HUES48 (cell line): Measurements from ENCODE around the gene MTCH2.
"Not testable (repeated sequence)": the region's sequence is repeated elsewhere in the genome, so short reads cannot be mapped to it uniquely, and the experiment has no call there.

Experiments used
- H3K27ac ChIP-seq: one replicate; pipeline ENCODE4 v1.7.0; 2013; ENCODE audit warnings: low read depth, low read length, inconsistent platforms
- H3K27me3 ChIP-seq: 2 replicates; pipeline ENCODE4 v1.6.1; 2013; ENCODE audit warnings: mild to moderate bottlenecking, low read length; ENCODE audit not compliant: control insufficient read depth, insufficient read depth
- H3K36me3 ChIP-seq: 2 replicates; pipeline ENCODE4 v1.6.1; 2013; ENCODE audit warnings: low read length; ENCODE audit not compliant: control insufficient read depth, insufficient read depth
- H3K4me1 ChIP-seq: 2 replicates; pipeline ENCODE4 v1.6.1; 2013; ENCODE audit warnings: mild to moderate bottlenecking, low read length; ENCODE audit not compliant: control insufficient read depth, insufficient read depth
- H3K4me3 ChIP-seq: 2 replicates; pipeline ENCODE4 v1.5.1; 2013; ENCODE audit warnings: mild to moderate bottlenecking, low read depth, low read length
- H3K9ac ChIP-seq: 2 replicates; pipeline ENCODE4 v1.6.1; 2013; ENCODE audit warnings: mild to moderate bottlenecking, low read depth, low read length, moderate library complexity
- H3K9me3 ChIP-seq: 2 replicates; pipeline ENCODE4 v1.6.1; 2013; ENCODE audit warnings: low read length; ENCODE audit not compliant: control insufficient read depth, insufficient read depth

The MTCH2 gene

DNA sequence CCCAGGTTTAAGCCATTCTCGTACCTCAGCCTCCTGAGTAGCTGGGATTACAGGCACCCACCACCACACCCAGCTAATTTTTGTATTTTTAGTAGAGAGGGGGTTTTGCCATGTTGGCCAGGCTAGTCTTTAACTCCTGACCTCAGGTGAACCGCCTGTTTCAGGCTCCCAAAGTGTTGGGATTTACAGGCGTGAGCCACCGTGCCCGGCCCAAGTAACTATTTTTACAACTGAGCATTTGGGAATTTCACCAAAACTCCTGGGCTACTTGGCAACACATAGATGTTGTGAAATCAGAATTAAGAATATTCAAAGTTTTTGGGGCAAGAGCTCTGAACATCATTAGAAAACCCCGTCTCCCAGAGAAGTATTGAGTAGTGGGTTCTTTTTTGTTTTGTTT lies 1.9 kb downstream of the MTCH2 start:
- peaks cover 39% of the 10 kb centered on the region for H3K36me3 ChIP-seq
- not testable (repeated sequence) for H3K9ac ChIP-seq, H3K4me1 ChIP-seq, H3K27ac ChIP-seq, H3K27me3 ChIP-seq, H3K9me3 ChIP-seq, H3K4me3 ChIP-seq

DNA sequence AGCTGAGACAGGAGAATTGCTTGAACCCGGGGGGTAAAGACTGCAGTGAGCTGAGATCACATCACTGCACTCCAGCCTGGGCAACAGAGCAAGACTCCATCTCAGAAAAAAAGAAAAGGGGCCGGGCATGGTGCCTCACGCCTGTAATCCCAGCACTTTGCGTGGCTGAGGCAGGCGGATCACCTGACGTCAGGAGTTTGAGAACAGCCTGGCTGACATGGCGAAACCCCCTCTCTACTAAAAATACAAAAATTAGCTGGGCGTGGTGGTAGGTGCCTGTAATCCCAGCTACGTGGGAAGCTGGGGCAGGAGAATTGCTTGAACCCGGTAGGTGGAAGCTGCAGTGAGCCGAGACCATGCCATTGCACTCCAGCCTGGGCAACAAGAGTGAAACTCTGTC lies 6.0 kb downstream of the MTCH2 start:
- not testable (repeated sequence) for H3K4me1 ChIP-seq, H3K27ac ChIP-seq, H3K9me3 ChIP-seq, H3K9ac ChIP-seq, H3K4me3 ChIP-seq, H3K27me3 ChIP-seq
- H3K36me3 ChIP-seq = peaks cover 66% of the 10 kb centered on the region

DNA sequence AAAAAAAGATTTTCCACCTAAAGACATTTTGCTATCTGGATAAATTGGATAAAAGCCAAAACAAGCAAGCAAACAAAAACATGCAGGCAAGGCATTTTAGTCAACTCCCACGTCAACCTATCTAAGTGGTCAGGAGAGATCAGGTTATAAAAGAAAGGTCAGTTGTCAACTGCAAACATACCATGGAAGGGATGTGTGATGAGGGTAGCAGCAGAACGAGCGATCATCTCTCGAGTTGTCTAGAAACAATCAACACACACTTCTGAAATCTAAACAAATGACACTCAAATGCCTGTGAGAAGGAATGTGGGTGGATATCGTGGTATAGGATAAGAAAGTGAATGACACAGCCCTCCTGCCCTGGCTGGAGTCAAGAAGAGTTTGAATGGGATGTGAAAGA lies 10.9 kb downstream of the MTCH2 start:
- H3K27ac ChIP-seq = no peak overlapping the region
- H3K9ac ChIP-seq = no peak overlapping the region
- H3K4me3 ChIP-seq = no peak overlapping the region
- no peaks in the 10 kb centered on the region for H3K9me3 ChIP-seq
- H3K27me3 ChIP-seq = no peaks in the 10 kb centered on the region
- peaks cover 81% of the 10 kb centered on the region for H3K36me3 ChIP-seq
- no peaks in the 10 kb centered on the region for H3K4me1 ChIP-seq

DNA sequence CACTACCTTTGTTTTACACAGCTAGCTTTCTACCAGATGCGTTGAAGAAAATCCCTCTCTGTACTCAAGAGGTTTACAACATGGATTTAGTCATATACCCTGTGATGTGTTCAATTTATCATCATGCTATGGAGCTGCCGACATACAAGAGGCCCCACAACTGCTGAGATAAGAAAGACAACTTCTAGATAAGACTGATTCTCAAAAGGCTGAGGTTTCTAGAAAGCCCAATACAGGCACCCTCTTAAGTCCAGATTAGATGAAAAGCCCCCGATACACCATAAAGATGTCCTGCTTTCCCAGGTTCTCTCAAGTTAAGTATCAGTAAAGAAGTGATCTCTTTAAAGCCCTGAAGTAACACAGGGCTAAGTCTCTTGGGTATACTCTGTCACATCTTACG lies 14.3 kb downstream of the MTCH2 start:
- Histone ChIP-seq H3K36me3 (peaks cover 88% of the 10 kb centered on the region), H3K4me3 (no peak overlapping the region), H3K9ac (no peak overlapping the region), H3K4me1 (no peaks in the 10 kb centered on the region), H3K27me3 (no peaks in the 10 kb centered on the region), H3K9me3 (no peaks in the 10 kb centered on the region), H3K27ac (no peak overlapping the region)

DNA sequence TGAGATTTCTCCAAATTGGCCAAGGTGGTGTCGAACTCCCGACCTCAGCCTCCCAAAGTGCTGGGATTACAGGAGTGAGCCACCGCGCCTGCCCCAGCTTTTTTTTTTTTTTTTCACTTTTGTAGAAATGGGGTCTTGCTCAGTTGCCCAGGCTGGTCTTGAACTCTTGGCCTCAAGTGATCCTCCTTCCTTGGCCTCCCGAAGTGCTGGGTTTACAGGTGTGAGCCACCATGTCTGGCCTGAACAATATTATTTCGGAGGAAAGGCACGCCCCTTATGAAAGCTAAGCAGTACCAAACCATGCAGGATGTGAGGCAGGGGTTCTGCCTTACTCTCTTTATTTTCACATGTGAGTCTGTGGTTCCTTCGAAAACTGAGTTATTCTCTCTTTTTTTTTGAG lies 16.1 kb downstream of the MTCH2 start:
- no peak overlapping the region for H3K9ac ChIP-seq
- H3K36me3 ChIP-seq = peaks cover 95% of the 10 kb centered on the region
- H3K27ac ChIP-seq = no peak overlapping the region
- no peaks in the 10 kb centered on the region for H3K27me3 ChIP-seq
- no peak overlapping the region for H3K4me3 ChIP-seq
- no peaks in the 10 kb centered on the region for H3K9me3 ChIP-seq
- no peaks in the 10 kb centered on the region for H3K4me1 ChIP-seq

DNA sequence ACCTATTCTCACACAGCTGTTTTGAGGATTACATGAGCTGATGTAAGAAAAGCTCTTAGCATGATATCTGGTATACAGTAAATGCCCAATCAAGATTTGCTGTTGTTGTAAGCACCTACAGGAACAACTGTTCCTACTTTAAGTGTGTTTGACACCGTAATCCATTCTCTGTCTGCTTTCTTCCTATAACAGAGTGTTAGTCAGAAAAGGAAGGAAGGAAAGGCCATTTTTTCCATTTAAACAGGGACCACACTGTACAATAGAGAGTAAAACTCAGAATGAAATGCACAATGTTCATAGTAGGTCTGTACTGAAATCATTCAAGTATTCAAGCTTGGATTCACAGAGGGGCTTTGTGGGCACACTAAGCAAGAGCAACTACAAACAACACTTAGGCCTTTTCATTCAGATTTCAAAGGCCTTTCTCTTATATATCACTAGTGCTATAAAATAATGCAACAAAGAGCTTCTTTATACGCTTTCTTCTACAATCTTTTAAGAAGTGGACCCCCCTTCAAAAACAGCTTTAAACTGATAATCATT lies 21.5 kb downstream of the MTCH2 start:
- Histone ChIP-seq H3K36me3 (peaks cover 79% of the 10 kb centered on the region), H3K9ac (no peak overlapping the region), H3K4me1 (no peaks in the 10 kb centered on the region), H3K27ac (no peak overlapping the region), H3K27me3 (no peaks in the 10 kb centered on the region), H3K4me3 (no peak overlapping the region), H3K9me3 (no peaks in the 10 kb centered on the region)

DNA sequence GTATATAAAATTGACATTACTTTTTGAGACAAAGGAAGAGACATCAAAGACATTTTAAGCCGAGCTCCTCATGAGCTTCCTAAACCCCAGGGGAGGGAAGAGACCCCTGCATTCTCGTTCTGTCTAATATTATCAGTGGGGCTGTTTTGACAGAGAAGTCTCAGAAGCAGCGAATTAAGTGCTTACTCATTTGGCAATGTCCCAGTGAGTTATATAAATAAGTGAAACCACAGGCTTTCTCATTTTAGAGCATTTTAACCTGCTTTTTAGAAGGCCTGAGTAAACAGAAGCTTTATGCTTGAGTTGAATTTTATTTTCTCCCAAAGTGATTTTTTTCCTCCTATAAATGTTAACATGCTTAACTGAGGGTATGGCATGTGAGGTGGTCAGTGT lies 24.9 kb downstream of the MTCH2 start:
- Histone ChIP-seq H3K27me3 (no peaks in the 10 kb centered on the region), H3K27ac (no peak overlapping the region), H3K9me3 (no peaks in the 10 kb centered on the region), H3K4me3 (no peak overlapping the region), H3K36me3 (peaks cover 45% of the 10 kb centered on the region), H3K9ac (no peak overlapping the region), H3K4me1 (no peaks in the 10 kb centered on the region)

DNA sequence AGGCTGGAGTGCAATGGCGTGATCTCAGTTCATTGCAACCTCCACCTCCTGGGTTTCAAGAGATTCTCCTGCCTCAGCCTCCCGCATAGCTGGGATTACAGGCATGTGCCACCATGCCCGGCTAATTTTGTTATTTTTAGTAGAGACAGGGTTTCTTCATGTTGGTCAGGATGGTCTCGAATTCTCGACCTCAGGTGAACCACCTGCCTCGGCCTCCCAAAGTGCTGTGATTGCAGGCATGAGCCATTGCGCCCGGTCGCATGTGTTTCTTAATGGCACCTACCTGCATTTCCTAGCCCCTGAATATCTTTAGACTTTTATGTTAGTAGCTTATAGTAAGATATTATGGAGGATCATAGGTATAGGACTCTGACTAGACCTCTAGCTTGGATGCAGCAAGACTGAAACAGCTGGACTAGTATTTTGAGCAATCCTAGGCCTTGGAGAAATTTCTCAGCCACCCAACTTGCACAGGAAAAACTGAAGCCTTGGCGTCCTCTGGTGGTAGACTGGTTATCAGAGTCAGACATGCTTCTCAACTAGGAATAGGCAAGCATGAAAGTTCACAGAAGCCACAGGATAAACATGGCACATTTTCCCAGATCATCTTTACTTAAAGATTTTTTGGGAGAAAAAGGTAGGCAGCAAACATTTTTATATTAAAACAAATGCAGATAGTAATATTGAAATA lies 25.5 kb downstream of the MTCH2 start:
- Histone ChIP-seq H3K9me3 (no peaks in the 10 kb centered on the region), H3K27ac (no peak overlapping the region), H3K9ac (no peak overlapping the region), H3K4me1 (no peaks in the 10 kb centered on the region), H3K27me3 (no peaks in the 10 kb centered on the region), H3K36me3 (peaks cover 40% of the 10 kb centered on the region), H3K4me3 (no peak overlapping the region)

DNA sequence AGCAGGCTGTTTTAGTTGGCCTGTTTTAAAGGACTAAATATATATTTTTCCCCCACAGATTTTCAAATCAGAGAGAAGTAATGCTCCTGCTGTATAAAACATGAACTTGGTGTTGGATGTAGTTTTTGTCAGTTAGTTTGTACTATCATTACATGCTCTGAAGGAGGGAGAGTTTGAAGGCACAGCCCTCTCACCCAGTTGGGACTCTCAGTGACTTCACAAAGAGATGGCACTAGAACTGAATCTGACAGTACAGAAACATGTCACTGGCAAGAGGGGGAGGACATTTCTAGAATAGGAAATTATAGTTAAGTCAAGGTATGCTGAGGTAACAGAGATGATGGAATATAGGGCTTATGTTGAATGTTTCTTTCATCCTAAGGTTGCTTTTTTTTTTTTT lies 27.1 kb downstream of the MTCH2 start:
- Histone ChIP-seq H3K4me1 (no peaks in the 10 kb centered on the region), H3K27ac (no peak overlapping the region)

DNA sequence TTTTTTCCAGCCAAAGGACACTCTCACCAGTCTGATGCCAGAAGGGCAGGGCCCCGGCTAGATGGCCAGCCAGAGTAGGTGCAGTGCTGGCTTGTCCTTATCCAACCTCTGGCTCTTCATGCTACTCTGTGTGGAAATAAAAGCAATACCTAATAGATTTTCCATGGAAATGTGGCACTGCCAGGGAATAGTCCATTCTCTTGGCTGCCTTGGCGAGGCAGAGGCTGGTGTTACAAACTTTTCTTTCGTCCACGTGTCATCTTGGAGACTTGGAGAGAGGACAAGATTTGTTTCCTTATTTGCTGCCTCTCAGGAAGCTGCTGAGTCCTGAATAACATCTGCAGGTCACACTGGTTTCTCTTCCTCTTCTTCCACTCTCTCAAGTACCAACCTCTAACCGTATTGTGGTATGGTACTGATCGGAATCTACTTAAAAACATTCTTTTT lies 31.0 kb downstream of the MTCH2 start:
- no peaks in the 10 kb centered on the region for H3K9me3 ChIP-seq
- H3K4me3 ChIP-seq = no peak overlapping the region
- H3K4me1 ChIP-seq = no peaks in the 10 kb centered on the region
- no peaks in the 10 kb centered on the region for H3K27me3 ChIP-seq
- no peak overlapping the region for H3K9ac ChIP-seq
- H3K27ac ChIP-seq = no peak overlapping the region
- H3K36me3 ChIP-seq = no peaks in the 10 kb centered on the region; the same call in 1 of the 2 replicates

More for the DNA sequence above, 27.1 kb downstream of the MTCH2 start:
- Histone ChIP-seq H3K27me3 (no peaks in the 10 kb centered on the region), H3K4me3 (no peak overlapping the region), H3K9me3 (no peaks in the 10 kb centered on the region), H3K36me3 (peaks cover 24% of the 10 kb centered on the region), H3K9ac (no peak overlapping the region)

DNA sequence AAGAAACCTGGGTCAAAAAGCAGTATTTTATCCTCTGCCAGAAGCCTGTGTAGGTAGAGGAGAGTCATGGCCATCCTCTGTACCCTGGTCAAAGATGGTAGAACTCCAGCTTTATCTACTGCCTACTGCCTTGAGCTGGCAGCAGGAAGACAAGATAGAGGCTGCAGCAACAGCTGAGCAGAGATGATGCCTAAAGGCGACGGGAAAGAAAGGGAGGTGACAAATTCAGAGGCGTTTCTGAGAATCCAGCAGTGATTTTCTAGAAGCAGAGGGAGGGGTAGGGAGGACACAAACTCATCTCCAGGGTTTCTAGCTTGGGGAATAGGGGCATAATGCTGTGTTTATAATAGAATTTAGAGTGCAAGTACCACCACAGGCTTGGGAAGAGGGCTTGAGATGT lies 32.7 kb downstream of the MTCH2 start:
- Histone ChIP-seq H3K27me3 (no peaks in the 10 kb centered on the region), H3K9ac (no peak overlapping the region), H3K36me3 (no peaks in the 10 kb centered on the region; the same call in 1 of the 2 replicates), H3K9me3 (no peaks in the 10 kb centered on the region), H3K4me3 (no peak overlapping the region), H3K4me1 (no peaks in the 10 kb centered on the region), H3K27ac (no peak overlapping the region)
